Keratinocyte (primary cell): ENCODE measurements around the gene AKT1S1.

ENCODE experiments used
- CTCF ChIP-seq, 3 experiments: IDR thresholded peaks in 1 of 3; conservative IDR thresholded peaks in 1 of 3; optimal IDR thresholded peaks in 1 of 3; 2 replicates in 2 of 3; 3 replicates in 1 of 3; pipeline versions ENCODE3 to v1.5.1; 2011; ENCODE audit warnings: low read length in 3 of 3, mild to moderate bottlenecking in 3 of 3, moderate library complexity in 2 of 3, control low read depth in 1 of 3, inconsistent platforms in 1 of 3; ENCODE audit not compliant: insufficient read depth in 2 of 3; ENCODE audit errors: extremely low read depth in 1 of 3
- EZH2 ChIP-seq: IDR thresholded peaks from one replicate; pipeline ENCODE4 v1.6.1; 2012; ENCODE audit warnings: inconsistent platforms, mild to moderate bottlenecking, low read length, moderate library complexity

DNA sequence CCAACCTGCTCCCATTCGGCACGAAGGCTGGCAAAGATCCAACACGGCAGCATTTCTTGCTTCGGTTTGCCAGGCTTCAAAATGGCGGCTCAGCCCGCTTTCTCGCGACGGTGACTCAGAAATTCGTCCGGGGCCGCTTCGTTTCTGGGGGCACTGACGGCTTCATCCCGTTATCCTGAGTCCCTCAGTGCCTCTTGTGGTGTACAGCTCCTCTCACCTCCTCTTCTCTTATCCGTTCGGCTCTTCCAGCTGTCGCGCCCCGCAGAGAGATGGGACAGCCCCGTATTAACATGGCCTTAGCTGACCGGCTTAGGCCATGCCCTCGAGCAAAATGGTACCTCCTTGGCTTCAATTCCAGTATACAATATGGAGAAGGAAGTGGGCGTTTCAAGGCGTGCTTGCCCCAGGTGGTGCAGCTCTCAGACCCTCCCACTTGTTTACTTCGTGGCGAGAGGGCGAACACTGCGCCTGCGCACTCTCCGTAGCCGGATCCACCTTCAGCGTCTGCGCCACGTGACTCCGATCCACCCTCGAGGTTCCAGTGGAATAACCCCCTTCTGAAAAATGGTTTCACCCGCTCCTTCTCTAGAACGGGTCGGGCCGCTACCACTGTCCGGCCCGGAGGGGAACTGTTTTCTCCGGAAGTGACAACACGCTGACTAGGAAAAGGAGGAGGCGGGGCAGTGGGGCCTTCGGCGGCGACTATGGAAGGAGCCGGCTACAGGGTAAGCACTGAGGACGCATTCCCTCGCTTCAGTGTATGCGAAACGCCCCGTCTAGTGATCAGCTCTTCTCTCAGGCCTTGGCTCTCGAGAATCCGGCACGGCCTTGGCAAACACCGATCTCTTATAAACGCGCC is at the start of gene AKT1S1, which contains the start of gene TBC1D17:
- no peak for TF ChIP-seq CTCF (optimal IDR thresholded peaks at IDR 0.05 in 1 of 3, IDR thresholded peaks at IDR 0.05 in 1 of 3, conservative IDR thresholded peaks at IDR 0.05 in 1 of 3; ENCODE audit: extremely low read depth in 1 of 3, insufficient read depth in 2 of 3, low read length in 3 of 3)
- no peak for TF ChIP-seq EZH2
